Astrocyte of the spinal cord (primary cell): ENCODE measurements around the gene TMED10.

Experiments
- DNase-seq: peaks from one replicate; pipeline ENCODE4 v3.0.0; 2011; ENCODE audit warnings: low read depth, low spot score
- H3K4me3 ChIP-seq: 2 replicates; pipeline ENCODE4 v1.5.1; 2011; ENCODE audit warnings: low read depth, mild to moderate bottlenecking, low read length, moderate library complexity
- CTCF ChIP-seq: IDR thresholded peaks from 2 replicates; pipeline ENCODE4 v1.5.1; 2012; ENCODE audit warnings: low read depth, mild to moderate bottlenecking, low read length, inconsistent platforms
- in situ Hi-C: cut with HindIII; loops from 2 replicates; pipeline ENCODE4 v1.10.0; 2017; ENCODE audit warnings: low sequenced_read_pairs

TMED10 gene

GRCh38 chr14:75125617-75126016 lies 50.8 kb downstream of the TMED10 start:
- DNase-seq = peak; percentile 76
- in situ Hi-C loops = loop anchor here (10.0 kb wide), 1 partner anchor 179 kb away; no protein-coding TSS in a partner anchor
- peak overlapping the region; percentile 53 for H3K4me3 ChIP-seq
- TF ChIP-seq CTCF = no peak

GRCh38 chr14:75123991-75124390 lies 52.4 kb downstream of the TMED10 start:
- no peak for TF ChIP-seq CTCF
- H3K4me3 ChIP-seq = no peak overlapping the region
- peak; percentile 80 for DNase-seq
- in situ Hi-C loops = loop anchor here (10.0 kb wide), 1 partner anchor 181 kb away; no protein-coding TSS in a partner anchor

GRCh38 chr14:75121552-75121951 lies 54.9 kb downstream of the TMED10 start:
- DNase-seq = no peak
- in situ Hi-C loops = loop anchor here (10.0 kb wide), 1 partner anchor 183 kb away; no protein-coding TSS in a partner anchor
- no peak overlapping the region for H3K4me3 ChIP-seq
- TF ChIP-seq CTCF = no peak

- in situ Hi-C loops = loop anchor here (10.0 kb wide), 1 partner anchor 184 kb away; no protein-coding TSS in a partner anchor
- no peak overlapping the region for H3K4me3 ChIP-seq
- no peak for TF ChIP-seq CTCF
- no peak for DNase-seq
These were observed 55.7 kb downstream of the TMED10 start for GRCh38 chr14:75120541-75121291.

- no peak for TF ChIP-seq CTCF
- in situ Hi-C loops = no loop called here
- DNase-seq = no peak
- no peak overlapping the region for H3K4me3 ChIP-seq
These were observed 57.4 kb downstream of the TMED10 start for GRCh38 chr14:75119056-75119455.

- no peak for DNase-seq
These were observed 62.4 kb downstream of the TMED10 start for GRCh38 chr14:75113932-75114539.

More at GRCh38 chr14:75113932-75114539, 62.4 kb downstream of the TMED10 start:
- TF ChIP-seq CTCF = no peak
- no peak overlapping the region for H3K4me3 ChIP-seq
- in situ Hi-C loops = no loop called here
